Mesenchymal stem cell (in vitro differentiated cells and primary cell): ENCODE data around the gene SYNJ2.

Experiments used
- DNase-seq: peaks from one replicate; pipeline ENCODE4 v3.0.0-alpha.2; 2013
- H2AFZ ChIP-seq: one replicate; pipeline ENCODE4 v1.6.1; 2013; ENCODE audit warnings: low read depth, mild to moderate bottlenecking, control low read depth, inconsistent platforms, low read length, moderate library complexity
- H2AK5ac ChIP-seq: 2 replicates; pipeline ENCODE4 v1.6.1; 2013; ENCODE audit warnings: low read length, moderate library complexity, mild to moderate bottlenecking, inconsistent platforms; ENCODE audit not compliant: severe bottlenecking
- H2BK120ac ChIP-seq: one replicate; pipeline ENCODE4 v1.6.1; 2013; ENCODE audit warnings: low read depth, mild to moderate bottlenecking, inconsistent platforms, low read length, moderate library complexity
- H2BK12ac ChIP-seq, 2 experiments: one replicate each; pipeline ENCODE4 v1.6.1; 2013; ENCODE audit warnings: inconsistent platforms in 2 of 2, low read length in 2 of 2, mild to moderate bottlenecking in 2 of 2, moderate library complexity in 2 of 2, control low read depth in 1 of 2
- H2BK15ac ChIP-seq: one replicate; pipeline ENCODE4 v1.6.1; 2013; ENCODE audit warnings: mild to moderate bottlenecking, low read depth, inconsistent platforms; ENCODE audit not compliant: poor library complexity, severe bottlenecking
- H2BK5ac ChIP-seq: 2 replicates; pipeline ENCODE4 v1.6.1; 2013; ENCODE audit warnings: low read depth, mild to moderate bottlenecking, low read length, control low read depth, inconsistent platforms; ENCODE audit not compliant: poor library complexity, severe bottlenecking
- H3K14ac ChIP-seq, 2 experiments: one replicate each; pipeline ENCODE4 v1.6.1; 2013; ENCODE audit warnings: inconsistent platforms in 2 of 2, low read length in 2 of 2, control low read depth in 1 of 2, mild to moderate bottlenecking in 1 of 2, moderate library complexity in 1 of 2
- H3K18ac ChIP-seq, 2 experiments: one replicate each; pipeline ENCODE4 v1.6.1; 2013; ENCODE audit warnings: inconsistent platforms in 2 of 2, low read length in 2 of 2, control low read depth in 1 of 2, low read depth in 1 of 2, mild to moderate bottlenecking in 1 of 2
- H3K23ac ChIP-seq, 2 experiments: one replicate each; pipeline ENCODE4 v1.6.1; 2013; ENCODE audit warnings: inconsistent platforms in 2 of 2, low read length in 2 of 2, mild to moderate bottlenecking in 2 of 2, moderate library complexity in 2 of 2, control low read depth in 1 of 2
- H3K27ac ChIP-seq: 2 replicates; pipeline ENCODE4 v1.5.1; 2013; ENCODE audit warnings: mild to moderate bottlenecking, moderate library complexity, low read length, control low read depth, inconsistent platforms; ENCODE audit not compliant: poor library complexity, severe bottlenecking
- H3K27me3 ChIP-seq, 2 experiments: 2 replicates each; pipeline versions ENCODE4 v1.6.1 to v1.7.0; 2013; ENCODE audit warnings: low read length in 2 of 2, mild to moderate bottlenecking in 2 of 2, moderate library complexity in 2 of 2, control low read depth in 1 of 2, inconsistent platforms in 1 of 2; ENCODE audit not compliant: control insufficient read depth in 1 of 2, insufficient read depth in 1 of 2
- H3K36me3 ChIP-seq, 2 experiments: 2 replicates each; pipeline versions ENCODE4 v1.6.1 to v1.7.0; 2013; ENCODE audit warnings: low read length in 2 of 2, control low read depth in 1 of 2, inconsistent platforms in 1 of 2, low read depth in 1 of 2, mild to moderate bottlenecking in 1 of 2; ENCODE audit not compliant: insufficient read depth in 2 of 2, control insufficient read depth in 1 of 2
- H3K4ac ChIP-seq, 2 experiments: one replicate each; pipeline ENCODE4 v1.6.1; 2013; ENCODE audit warnings: inconsistent platforms in 2 of 2, low read length in 2 of 2, mild to moderate bottlenecking in 2 of 2, moderate library complexity in 2 of 2, control low read depth in 1 of 2, low read depth in 1 of 2
- H3K4me1 ChIP-seq: 2 replicates; pipeline ENCODE4 v1.6.1; 2013; ENCODE audit warnings: low read depth, low read length, control low read depth; ENCODE audit not compliant: control insufficient read depth, insufficient read depth
- H3K4me2 ChIP-seq: 2 replicates; pipeline ENCODE4 v1.6.1; 2013; ENCODE audit warnings: low read length, mild to moderate bottlenecking, inconsistent platforms; ENCODE audit not compliant: poor library complexity, severe bottlenecking
- H3K4me3 ChIP-seq, 2 experiments: 2 replicates each; pipeline versions ENCODE4 v1.5.1 to v1.7.0; 2013; ENCODE audit warnings: low read length in 2 of 2, mild to moderate bottlenecking in 2 of 2, control low read depth in 1 of 2, low read depth in 1 of 2; ENCODE audit not compliant: insufficient read depth in 1 of 2
- H3K79me1 ChIP-seq: replicated peaks from 2 replicates; pipeline ENCODE4 v1.6.1; 2013; ENCODE audit warnings: mild to moderate bottlenecking, control low read depth, low read length, inconsistent platforms; ENCODE audit not compliant: poor library complexity, severe bottlenecking
- H3K9ac ChIP-seq: 2 replicates; pipeline ENCODE4 v1.7.0; 2013; ENCODE audit warnings: mild to moderate bottlenecking, low read length, moderate library complexity
- H3K9me3 ChIP-seq: 2 replicates; pipeline ENCODE4 v1.7.0; 2013; ENCODE audit warnings: mild to moderate bottlenecking, low read length; ENCODE audit not compliant: control insufficient read depth
- H4K8ac ChIP-seq: one replicate; pipeline ENCODE4 v1.6.1; 2013; ENCODE audit warnings: inconsistent platforms, mild to moderate bottlenecking, low read length, moderate library complexity
- H4K91ac ChIP-seq: one replicate; pipeline ENCODE4 v1.6.1; 2013; ENCODE audit warnings: mild to moderate bottlenecking, low read length, inconsistent platforms
- WGBS: methylation state at CpG from one replicate; pipeline ENCODE4 v1.1.7; 2013; ENCODE audit warnings: mixed read lengths; 5-methylcytosine and 5-hydroxymethylcytosine counted together

The SYNJ2 gene

DNA sequence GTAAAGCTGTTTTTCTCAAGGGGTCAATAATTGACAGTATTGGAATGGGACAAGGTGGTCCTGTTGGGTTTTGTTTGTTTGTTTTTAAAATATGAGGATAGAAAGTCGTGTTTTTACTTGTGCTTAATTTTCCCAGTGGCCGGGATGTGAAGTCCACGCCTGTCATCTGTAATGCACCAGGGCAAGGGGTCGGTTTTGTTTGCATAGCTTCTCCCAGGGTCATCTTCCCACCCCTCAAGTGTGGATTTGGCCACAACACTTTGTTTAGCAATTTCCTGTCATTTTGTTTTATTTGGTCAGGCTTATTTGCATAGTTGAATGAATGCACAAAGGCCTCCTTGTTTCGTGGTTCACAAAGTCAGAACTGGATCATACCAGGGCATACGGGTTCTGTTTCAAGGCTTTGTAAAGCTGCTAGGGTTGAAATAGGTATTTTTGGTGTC is 29.8 kb downstream of the SYNJ2 start:
- H4K91ac ChIP-seq = no peak overlapping the region
- H3K4ac ChIP-seq = no peak overlapping the region
- peak overlapping the region in 1 of 2 experiments; percentile 98 for H2BK12ac ChIP-seq
- no peak overlapping the region for H3K23ac ChIP-seq
- no peak overlapping the region for H3K4me2 ChIP-seq
- WGBS = 45% methylated on average over 6 of the region's 6 CpGs
- H3K4me3 ChIP-seq = no peak overlapping the region
- H2BK15ac ChIP-seq = no peak overlapping the region
- no peak overlapping the region for H4K8ac ChIP-seq
- no peak overlapping the region for H3K14ac ChIP-seq
- no peak overlapping the region for H3K18ac ChIP-seq
- H2AFZ ChIP-seq = no peak overlapping the region
- peaks cover 19 to 32% of the 10 kb centered on the region in 2 experiments for H3K36me3 ChIP-seq
- H2BK120ac ChIP-seq = no peak overlapping the region
- peaks cover 11% of the 10 kb centered on the region for H3K79me1 ChIP-seq
- peak; percentile 64 for DNase-seq
- peaks cover 30% of the 10 kb centered on the region for H3K4me1 ChIP-seq
- H2BK5ac ChIP-seq = no peak overlapping the region
- H3K9ac ChIP-seq = no peak overlapping the region
- H3K9me3 ChIP-seq = no peaks in the 10 kb centered on the region
- no peak overlapping the region for H3K27ac ChIP-seq
- H3K27me3 ChIP-seq = no peaks in the 10 kb centered on the region
- no peak overlapping the region for H2AK5ac ChIP-seq

DNA sequence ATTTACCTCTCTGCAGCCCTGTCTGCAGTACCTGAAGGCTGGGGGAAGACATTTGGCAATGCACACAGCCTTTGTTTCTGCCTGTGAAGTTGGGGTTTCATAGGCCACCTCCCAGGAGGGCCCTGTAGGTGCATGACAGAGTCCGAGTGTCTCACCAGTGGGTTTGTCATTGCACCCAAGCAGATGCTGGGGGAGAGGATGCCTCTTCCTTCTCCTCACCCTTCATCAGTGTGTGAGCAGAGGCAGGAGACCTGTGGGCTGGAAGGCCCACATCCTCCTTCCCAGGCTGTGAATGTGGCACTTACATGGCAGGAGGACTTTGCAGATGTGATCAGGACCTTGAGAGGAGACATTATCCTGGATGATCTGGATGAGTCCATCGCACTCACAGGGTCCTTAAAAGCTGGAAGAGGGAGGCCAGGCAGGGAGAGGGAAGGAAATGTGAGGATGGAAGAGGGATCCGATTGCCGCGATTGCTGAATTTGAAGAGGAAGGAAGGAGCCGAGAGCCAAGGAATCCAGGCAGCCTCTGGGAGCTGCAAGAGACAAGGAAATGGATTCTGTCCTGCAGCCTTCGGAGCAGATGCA is 30.4 kb downstream of the SYNJ2 start:
- peaks cover 35% of the 10 kb centered on the region for H3K4me1 ChIP-seq
- H3K9ac ChIP-seq = no peak overlapping the region
- peak overlapping the region; percentile 55 to 75 for H3K4ac ChIP-seq
- 91% methylated on average over 7 of the region's 7 CpGs for WGBS
- H3K79me1 ChIP-seq = peaks cover 11% of the 10 kb centered on the region
- H3K36me3 ChIP-seq = peaks cover 19 to 32% of the 10 kb centered on the region in 2 experiments
- no peak overlapping the region for H2BK5ac ChIP-seq
- H2BK15ac ChIP-seq = peak overlapping the region; percentile 44
- peak overlapping the region; percentile 89 to 91 for H2BK12ac ChIP-seq
- H2BK120ac ChIP-seq = peak overlapping the region; percentile 68
- no peaks in the 10 kb centered on the region for H3K9me3 ChIP-seq
- H2AFZ ChIP-seq = no peak overlapping the region
- peak overlapping the region; percentile 57 for H4K8ac ChIP-seq
- H3K27ac ChIP-seq = no peak overlapping the region
- H3K23ac ChIP-seq = no peak overlapping the region
- no peak overlapping the region for H2AK5ac ChIP-seq
- H3K14ac ChIP-seq = peak overlapping the region in 1 of 2 experiments; percentile 78
- peak overlapping the region; percentile 96 for H4K91ac ChIP-seq
- H3K18ac ChIP-seq = peak overlapping the region; percentile 72 to 84
- DNase-seq = no peak
- no peaks in the 10 kb centered on the region for H3K27me3 ChIP-seq
- H3K4me2 ChIP-seq = no peak overlapping the region
- H3K4me3 ChIP-seq = no peak overlapping the region

GRCh38 chr6:158013904-158014504 is 32.3 kb downstream of the SYNJ2 start:
- Histone ChIP-seq H2BK15ac (no peak overlapping the region), H3K23ac (no peak overlapping the region), H3K9ac (no peak overlapping the region), H3K9me3 (no peaks in the 10 kb centered on the region), H3K4me1 (peaks cover 37% of the 10 kb centered on the region), H2AFZ (no peak overlapping the region), H3K27ac (no peak overlapping the region), H3K14ac (no peak overlapping the region), H2BK12ac (peak overlapping the region in 1 of 2 experiments; percentile 14), H3K4me3 (no peak overlapping the region), H2AK5ac (peak overlapping the region; percentile 17), H3K79me1 (peaks cover 8% of the 10 kb centered on the region), H4K91ac (no peak overlapping the region), H3K36me3 (peaks cover 31 to 34% of the 10 kb centered on the region in 2 experiments), H4K8ac (no peak overlapping the region), H3K27me3 (no peaks in the 10 kb centered on the region), H3K4ac (no peak overlapping the region), H3K4me2 (no peak overlapping the region), H2BK120ac (no peak overlapping the region), H2BK5ac (no peak overlapping the region), H3K18ac (peak overlapping the region in 1 of 2 experiments; percentile 2)
- DNase-seq = no peak
- WGBS = 96% methylated on average over 3 of the region's 4 CpGs

- H2AFZ ChIP-seq = no peak overlapping the region
- no peak overlapping the region for H3K4me3 ChIP-seq
- peak; percentile 50 for DNase-seq
- H2AK5ac ChIP-seq = peak overlapping the region; percentile 17
- no peak overlapping the region for H3K27ac ChIP-seq
- peak overlapping the region in 1 of 2 experiments; percentile 96 for H3K14ac ChIP-seq
- H3K9ac ChIP-seq = no peak overlapping the region
- peaks cover 6% of the 10 kb centered on the region for H3K79me1 ChIP-seq
- H3K9me3 ChIP-seq = no peaks in the 10 kb centered on the region
- H3K23ac ChIP-seq = no peak overlapping the region
- 95% methylated on average over 6 of the region's 6 CpGs for WGBS
- H2BK12ac ChIP-seq = peak overlapping the region; percentile 14 to 97
- H4K8ac ChIP-seq = no peak overlapping the region
- peaks cover 37% of the 10 kb centered on the region for H3K4me1 ChIP-seq
- peak overlapping the region; percentile 85 for H4K91ac ChIP-seq
- peak overlapping the region; percentile 2 to 90 for H3K18ac ChIP-seq
- H3K36me3 ChIP-seq = peaks cover 37 to 39% of the 10 kb centered on the region in 2 experiments
- no peaks in the 10 kb centered on the region for H3K27me3 ChIP-seq
- H2BK5ac ChIP-seq = no peak overlapping the region
- H2BK120ac ChIP-seq = no peak overlapping the region
- H3K4me2 ChIP-seq = no peak overlapping the region
- H2BK15ac ChIP-seq = no peak overlapping the region
- peak overlapping the region; percentile 5 to 42 for H3K4ac ChIP-seq
Measured at GRCh38 chr6:158014505-158015187, 33.0 kb downstream of the SYNJ2 start.
